Mucosa of gallbladder (tissue), 1 donor: ENCODE results near the gene DSPP. TPM values are rescaled to one million over a fixed set of nuclear protein-coding genes. Genes with fewer than 3 reads are reported as not detected.
"Not testable (repeated sequence)": the region's sequence is repeated elsewhere in the genome, so short reads cannot be mapped to it uniquely, and the experiment has no call there.

ENCODE experiments used
- DNase-seq: peaks from one replicate; pipeline ENCODE4 v3.0.0-alpha.2; 2020; ENCODE audit warnings: low spot score
- total RNA-seq: library from RNA; stranded (reverse); gene quantifications from one replicate; pipeline ENCODE4 v1.2.1, GENCODE V29; 2021
- donor health status: DM: no; HTN: no; CAD: no.

DSPP gene
- total RNA-seq = not detected

DNA sequence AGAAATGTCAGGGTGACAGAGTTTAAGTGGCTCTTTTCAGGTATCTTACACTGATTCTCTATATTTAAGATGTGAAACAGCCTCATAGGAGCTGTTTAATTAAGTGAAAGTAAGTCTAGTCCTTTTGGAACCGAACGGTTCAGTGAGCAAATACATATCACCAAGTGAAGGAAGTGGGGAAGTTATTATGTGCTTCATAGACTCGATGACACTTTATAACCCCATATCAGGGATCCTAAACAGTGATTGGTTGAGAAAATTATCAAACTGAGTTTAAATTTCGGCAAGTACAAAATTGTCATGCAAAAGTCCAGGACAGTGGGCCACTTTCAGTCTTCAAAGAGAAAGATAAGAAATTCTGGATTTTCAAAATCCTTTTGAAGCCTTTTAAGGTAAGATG is at the start of gene DSPP:
Gene DSPP (plus strand): TSS at position 301 of the 400 bp plus-strand sequence. CDS start 2,380 bp downstream, outside the sequence.
- DNase-seq = no peak

DNA sequence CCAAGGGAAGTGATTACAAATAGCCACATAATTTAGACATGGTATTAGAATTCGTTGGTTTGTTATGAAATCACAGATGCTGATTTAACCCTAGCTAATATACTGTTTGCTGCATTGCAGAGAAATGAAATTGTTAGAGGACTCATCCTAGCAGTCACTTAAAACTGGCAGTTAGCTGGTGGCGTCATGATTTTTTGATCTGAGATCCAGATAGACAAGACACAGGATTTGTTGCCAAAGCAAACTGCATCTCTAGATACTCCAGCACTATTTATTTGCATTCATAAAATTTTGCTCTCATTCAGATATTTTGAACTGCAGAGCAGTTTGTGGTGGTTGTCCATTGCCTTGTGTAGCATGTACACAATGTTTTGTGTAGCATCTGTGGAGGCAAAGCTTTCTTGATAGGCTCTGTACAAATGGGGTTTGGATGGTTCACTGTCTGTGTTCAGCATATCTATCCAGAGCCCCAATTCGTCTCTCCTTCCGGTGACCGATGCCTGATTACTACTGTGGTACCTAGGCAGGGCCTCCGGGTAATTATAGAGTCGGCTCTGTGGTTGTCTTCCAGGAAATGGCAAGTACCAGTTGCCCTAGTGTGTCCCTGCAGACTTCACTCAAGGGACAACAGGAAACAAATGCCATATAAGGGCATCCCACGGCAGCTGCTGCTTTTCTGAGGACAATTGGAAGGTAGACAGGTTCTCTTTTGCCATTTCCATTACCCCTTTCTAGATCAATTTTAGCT is 49.1 kb upstream of the DSPP start:
- DNase-seq = no peak

DNA sequence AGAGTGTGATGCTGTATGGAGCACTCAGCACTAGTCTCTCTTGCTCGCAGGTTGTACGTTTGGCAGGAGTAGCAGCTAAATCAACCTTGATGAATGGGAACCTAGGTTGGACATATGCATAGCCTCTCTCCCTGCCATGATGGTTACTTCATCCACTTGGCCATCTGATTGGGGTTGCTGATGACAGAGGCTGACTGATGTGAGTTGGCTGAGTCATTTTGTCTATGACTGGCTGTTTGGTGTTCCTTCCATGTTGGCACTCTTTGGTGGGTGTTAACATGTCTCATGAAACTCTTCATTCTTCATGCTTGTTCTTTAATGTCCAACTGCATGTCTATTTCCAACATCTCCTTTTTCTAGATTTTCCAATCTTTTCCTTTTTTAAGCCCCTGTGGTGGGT is 47.5 kb upstream of the DSPP start:
- no peak for DNase-seq

DNA sequence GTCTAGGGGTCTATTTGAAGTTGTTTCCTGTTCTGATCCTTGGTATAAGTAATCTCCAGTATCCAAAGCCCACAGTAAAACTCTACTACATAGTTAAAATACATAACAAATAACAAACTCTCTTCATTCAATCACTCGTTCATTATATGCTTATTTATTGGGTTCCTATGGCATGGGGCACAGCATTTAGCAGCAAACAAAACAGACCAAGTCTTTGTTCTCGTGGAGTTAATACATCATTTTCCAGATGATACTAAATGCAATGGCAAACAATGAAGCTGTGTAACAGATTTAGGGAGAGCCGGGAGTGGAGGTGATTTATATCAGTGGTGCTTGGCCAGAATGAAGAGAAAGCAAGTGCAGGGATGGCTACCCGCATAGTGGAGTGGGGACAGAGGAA is 42.6 kb upstream of the DSPP start:
- DNase-seq = no peak

DNA sequence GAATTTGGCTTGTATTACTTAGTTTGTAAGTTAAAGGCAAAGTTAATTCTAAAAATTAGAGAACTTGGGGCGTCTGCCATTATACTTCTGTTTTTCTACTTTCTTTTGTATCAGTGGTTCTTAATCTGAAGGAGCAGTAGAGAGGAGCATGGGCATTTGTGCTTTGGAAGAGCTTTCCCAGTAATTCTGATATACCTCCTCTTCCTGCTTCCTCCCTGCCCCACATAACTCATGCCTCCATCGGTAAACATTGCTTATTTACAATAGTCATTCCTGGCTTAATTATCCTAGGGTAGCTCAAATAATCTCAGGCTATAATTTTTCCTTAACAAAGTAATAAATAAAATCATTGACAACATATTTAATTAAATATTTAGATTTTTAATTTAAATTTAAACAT is 42.1 kb upstream of the DSPP start:
- DNase-seq = no peak

DNA sequence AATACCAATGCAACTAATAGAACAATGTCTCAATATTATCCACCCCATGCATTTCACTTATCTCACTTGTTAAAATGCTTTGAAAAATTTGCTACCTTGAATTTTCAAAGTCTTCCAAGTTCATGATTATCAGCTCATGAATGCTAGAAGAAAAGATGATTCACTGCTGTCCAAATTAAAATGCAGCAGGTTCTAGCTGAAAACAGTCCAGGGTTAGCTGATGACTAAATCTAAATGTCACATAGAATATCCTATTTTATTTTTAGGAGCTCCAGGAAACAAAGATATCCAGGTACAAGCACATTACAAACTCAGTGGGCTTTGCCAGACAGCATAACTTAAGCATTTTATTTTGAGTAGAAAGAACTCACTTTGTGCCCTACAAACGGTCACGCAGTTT is 41.1 kb upstream of the DSPP start:
- DNase-seq = no peak

DNA sequence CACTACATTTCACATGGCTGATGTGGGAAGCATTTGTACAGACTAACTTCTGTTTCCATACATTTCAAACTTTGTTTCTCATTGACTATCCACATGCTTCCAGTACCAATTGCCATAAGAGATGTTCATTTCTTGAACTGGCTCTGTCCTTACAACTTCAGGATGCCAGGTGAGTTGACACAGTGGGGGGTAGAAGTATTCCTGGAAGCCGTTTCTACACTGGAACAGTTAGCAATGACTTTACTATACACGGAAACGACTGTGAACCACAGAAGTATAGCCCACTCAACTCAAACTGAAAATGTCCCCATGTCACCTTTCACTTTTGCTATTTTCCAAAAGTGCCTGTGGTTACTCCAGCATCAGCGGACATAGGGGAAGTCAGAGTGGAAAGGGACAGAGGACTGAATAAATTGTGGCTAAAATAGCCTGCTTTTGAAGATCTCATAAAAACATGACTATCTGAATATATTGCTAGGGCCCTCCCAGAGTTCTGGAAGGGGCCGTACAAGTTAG is 38.0 kb upstream of the DSPP start:
- no peak for DNase-seq

DNA sequence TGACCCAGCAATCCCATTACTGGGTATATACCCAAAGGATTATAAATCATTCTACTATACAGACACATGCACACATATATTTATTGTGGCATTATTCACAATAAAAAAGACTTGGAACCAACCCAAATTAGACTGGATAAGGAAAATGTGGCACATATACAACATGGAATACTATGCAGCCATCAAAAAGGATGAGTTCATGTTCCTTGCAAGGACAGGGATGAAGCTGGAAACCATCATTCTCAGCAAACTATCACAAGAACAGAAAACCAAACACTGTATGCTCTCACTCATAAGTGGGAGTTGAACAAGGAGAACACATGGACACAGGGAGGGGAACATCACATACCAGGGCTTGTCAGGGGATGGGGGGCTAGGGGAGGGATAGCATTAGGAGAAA is 34.0 kb upstream of the DSPP start:
- DNase-seq = not testable (repeated sequence)

DNA sequence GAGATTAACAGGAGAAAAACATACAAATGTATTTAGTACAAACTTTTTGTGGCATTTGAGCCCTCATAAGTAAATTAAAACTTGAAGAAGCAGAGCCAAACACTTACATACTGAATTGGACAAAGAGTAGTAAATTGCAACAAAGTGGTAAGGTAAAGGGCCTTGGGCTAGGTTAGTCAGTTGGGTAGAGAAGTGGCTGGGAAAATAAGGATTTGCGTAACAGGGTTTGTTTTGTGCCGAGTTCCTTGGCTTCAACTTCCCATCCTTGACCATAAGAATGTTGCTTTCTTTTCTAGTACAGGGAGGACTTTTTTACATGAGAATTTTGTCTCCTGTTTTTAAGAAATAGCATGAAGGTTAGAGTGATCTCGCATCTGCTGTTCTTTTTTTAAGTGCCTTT is 33.3 kb upstream of the DSPP start:
- no peak for DNase-seq

DNA sequence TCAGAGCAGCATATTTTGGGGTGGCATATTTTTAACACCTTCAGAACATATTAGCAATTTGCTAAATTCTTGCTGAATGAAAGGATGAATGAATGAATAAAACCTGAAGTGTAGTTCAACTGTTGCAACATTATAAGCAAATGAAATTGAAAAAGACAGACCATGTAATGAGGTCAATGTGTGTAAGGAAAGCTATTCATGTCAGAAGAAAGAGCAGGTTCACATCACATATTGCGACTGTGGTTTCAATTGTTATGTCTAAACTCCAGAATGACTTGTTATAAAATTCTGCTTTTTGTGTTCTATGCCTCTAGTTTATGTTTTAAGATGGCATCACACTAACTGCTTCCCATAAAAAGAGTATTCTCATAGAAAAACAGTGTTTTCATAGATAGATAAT is 32.9 kb upstream of the DSPP start:
- DNase-seq = no peak

DNA sequence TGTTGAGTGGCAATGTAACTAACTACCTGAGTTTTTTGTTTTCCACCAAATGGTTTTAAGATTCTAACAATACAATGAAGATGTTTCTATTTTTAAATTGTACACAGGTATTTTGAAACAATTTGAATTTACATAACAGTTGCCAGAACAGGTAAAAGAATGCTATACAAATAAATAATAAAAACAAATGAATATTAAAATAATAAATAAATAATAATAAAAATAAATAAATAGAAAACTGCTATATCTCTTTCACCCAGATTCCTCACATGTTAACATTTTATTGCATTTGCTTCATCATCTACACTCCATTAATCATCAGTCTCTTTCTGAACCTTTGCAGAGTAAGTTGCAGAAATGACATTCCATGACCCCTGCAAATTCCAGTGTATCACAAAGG is 32.3 kb upstream of the DSPP start:
- no peak for DNase-seq

DNA sequence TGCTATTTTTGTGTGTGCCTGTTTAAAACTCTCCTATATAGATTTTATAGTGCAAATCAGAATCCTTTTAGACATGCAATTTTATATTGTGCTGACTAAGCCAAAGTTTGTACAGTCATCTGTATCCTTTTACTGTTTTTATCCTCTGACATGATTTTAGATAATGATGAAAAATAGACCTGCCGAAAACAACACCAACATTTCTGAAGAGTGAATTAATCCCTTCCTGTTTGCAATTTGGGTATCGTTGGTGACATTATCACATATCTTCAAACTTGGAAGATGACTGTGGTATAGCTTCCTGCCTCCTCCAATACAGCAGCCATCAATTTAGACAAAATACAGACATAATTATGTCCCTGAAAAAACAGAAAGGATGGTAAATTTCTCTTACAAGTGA is 28.9 kb upstream of the DSPP start:
- no peak for DNase-seq

DNA sequence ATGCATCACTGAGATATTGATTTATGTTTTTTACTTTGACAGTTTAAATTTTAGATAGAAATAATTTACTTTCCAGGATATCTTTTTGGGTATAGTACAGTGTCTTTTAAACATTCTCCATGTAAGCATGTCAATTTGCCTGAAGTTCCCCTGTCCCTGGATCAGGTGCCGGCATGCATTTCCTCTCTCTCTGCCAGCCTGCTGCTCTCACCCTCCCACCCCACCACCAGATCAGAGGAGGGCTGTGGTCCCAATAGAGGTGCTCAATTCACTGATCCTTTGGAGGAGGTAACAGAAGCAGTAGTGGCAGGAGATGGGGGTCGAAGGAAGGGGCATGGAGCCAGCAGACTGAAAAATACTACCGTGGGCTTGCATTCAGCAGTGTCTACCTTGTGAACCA is 28.3 kb upstream of the DSPP start:
- DNase-seq = no peak

DNA sequence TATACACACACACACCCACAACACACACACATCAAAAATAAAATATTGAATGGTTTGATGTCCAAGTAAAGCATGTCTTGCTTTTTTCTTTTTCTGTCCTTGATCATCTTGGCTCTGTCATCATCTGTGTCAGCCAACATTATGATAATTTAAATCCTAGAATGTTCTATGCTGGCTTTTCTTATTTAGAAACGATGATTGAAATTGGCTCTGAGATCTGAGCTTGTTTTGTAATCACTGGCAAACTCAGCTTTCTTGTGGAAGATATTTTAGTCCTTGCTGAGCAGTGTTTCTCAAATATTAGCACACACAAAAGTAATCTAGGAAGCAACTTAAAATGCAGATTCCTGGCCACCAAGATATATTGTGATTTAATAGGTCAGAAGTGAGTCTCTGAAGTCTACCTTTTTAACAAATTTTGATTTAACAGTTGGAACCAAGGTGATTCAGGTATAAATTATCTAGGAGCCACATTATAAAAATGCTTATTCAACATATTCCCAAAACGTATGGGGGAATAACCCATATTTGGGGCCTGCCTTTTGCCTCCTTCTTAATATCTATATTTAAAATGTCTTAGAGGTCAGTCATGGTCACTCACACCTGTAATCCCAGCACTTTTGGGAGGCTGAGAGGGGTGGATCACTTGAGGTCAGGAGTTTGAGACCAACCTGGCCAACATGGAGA is 24.0 kb upstream of the DSPP start:
- DNase-seq = no peak

DNA sequence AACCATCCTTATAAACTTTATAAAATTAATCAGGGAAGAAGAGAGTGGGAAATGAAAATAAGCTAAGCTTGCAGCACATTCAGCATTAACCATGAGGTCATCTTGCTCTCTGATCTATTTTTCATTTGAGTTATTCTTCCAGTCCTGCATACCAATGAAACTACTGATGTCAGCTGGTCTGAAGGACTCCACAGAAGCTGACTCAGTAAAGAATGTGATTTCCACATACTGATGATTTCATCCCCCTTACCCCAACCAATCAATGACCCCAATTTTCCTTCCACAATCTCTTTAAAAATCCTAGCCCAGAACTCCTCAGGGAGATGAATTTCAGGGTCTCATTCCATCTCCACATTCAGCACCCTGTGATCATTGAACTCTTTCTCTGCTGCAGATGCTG is 18.8 kb upstream of the DSPP start:
- no peak for DNase-seq

DNA sequence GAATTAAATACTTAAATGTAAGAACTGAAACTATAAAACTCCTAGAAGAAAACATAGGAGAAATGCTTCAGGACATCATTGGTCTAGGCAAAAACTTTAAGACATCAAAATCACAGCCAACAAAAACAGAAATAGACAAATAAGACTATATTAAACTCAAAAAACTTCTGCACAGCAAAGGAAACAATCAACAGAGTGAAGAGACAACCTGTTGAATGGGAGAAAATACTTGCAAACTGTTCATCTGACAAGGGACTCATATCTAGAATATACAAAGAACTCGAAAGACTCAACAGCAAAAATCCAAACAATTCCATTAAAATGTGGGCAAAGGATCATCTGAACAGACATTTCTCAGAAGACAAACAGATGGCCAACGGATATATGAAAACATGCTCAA is 16.2 kb upstream of the DSPP start:
- no peak for DNase-seq

DNA sequence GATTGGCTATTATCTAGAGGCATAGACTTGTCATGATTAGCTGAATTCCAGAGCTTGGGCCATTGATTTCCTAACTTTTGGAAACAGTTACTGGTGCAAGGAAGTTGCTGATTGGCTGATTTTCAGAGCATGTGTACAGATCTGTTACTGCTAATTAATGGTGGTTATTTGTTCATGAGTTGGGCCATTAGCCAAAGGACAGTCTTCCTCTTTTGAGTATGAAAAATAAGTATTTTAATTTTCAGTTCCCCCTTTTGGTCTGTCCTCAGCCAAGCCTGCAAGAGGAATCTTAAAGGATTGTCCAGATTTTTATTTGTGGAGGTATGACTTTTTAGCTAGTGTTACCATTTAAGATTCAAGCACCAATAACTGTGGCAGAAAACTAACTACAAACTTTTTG is 7.0 kb upstream of the DSPP start:
- no peak for DNase-seq

DNA sequence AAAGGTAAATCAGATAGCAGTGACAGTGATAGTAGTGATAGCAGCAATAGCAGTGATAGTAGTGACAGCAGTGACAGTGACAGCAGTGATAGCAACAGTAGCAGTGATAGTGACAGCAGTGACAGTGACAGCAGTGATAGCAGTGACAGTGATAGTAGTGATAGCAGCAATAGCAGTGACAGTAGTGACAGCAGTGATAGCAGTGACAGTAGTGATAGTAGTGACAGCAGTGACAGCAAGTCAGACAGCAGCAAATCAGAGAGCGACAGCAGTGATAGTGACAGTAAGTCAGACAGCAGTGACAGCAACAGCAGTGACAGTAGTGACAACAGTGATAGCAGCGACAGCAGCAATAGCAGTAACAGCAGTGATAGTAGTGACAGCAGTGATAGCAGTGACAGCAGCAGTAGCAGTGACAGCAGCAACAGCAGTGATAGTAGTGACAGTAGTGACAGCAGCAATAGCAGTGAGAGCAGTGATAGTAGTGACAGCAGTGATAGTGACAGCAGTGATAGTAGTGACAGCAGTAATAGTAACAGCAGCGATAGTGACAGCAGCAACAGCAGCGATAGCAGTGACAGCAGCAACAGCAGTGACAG is 6.1 kb downstream of the DSPP start:
- DNase-seq = no peak

DNA sequence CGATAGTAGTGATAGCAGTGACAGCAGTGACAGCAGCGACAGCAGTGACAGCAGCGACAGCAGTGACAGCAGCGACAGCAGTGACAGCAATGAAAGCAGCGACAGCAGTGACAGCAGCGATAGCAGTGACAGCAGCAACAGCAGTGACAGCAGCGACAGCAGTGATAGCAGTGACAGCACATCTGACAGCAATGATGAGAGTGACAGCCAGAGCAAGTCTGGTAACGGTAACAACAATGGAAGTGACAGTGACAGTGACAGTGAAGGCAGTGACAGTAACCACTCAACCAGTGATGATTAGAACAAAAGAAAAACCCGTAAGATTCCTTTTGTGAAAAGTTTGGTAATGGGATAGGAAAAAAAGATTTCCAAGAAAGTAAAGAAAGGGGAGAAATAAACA is 7.9 kb downstream of the DSPP start:
- no peak for DNase-seq

DNA sequence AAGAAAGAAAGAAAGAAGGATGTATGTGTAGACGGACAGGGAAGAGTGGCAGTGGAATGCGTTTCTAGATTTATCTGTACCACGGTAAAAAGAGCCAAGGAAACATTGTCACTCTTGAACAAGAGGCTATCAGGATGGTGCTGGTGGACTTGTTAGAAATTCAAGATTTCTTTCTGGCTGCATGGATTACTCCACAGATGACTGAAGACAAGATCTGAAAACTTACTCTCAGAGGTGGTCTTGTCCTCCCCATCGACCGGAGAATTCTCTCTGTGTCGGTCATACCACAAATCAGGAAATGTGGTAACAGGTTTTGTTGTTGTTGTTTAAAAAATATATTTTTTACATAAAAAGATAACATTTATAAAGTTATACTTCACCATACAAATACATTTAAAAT is 11.8 kb downstream of the DSPP start:
- no peak for DNase-seq

DNA sequence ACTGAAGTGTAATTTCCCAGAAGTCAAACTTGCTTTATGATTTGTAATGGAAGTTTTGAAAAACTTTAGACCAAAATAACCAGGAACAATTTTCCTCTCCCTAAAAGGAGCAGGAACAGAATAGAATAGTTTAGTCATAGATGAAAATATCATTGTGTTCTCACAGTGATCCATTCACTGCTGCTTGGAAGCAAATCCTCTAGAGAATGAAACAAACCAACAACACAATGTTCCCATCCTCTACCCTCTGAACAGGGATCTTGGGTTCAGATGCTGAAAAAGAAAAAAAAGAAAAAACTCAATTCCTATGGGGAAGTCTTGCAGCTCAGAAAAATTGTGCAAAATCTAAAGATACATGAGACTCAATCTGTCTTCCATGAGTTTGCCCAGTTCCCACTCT is 12.2 kb downstream of the DSPP start:
- DNase-seq = no peak

DNA sequence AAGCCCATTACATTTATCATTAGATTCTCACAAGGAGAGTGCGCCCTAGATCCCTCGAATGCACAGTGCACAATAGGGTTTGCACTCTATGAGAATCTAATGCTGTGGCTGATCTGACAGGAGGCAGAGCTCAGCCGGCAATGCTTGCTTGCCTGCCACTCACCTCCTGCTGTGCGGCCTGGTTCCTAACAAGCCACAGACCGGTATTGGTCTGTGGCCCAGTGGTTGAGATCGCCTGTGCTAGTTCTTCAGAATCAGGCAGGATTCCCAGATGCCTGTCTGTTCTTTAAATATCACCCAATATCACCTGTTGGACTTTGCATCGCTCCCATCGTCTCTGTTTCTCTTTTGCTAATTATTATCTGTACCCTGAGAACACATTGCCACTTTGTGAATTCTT is 14.0 kb downstream of the DSPP start:
- DNase-seq = no peak

DNA sequence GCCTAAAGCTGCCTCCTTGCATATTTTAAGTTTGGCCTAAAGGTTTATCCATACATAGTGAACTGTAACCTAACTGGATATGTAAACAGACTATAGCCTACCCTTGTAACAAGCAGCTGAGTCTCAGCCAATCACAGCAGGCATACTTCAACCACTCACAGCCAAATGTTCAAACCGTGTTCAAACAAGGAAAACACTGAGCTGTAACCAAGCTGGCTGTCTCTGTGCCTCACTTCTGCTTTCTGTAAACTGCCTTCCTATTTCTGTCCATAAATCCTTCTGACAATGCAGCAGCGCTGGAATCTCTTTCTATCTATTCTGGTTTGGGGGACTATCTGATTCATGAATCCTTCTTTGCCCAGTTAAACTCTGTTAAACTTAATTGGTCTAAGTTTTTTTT is 16.4 kb downstream of the DSPP start:
- DNase-seq = no peak
